ENCODE data around the gene COL9A3. TPM values are rescaled to one million over a fixed set of nuclear protein-coding genes. Genes with fewer than 3 reads are reported as not detected.

Gene COL9A3
- total and polyA plus RNA-seq, 11 donors: 0.67 to 6.0 (median 2.0) TPM

GRCh38 chr20:62769346-62770071, 47.3 kb upstream of the COL9A3 start:
- Histone ChIP-seq H3K27me3 (peaks cover 0 to 41% (median 9%) of the 10 kb centered on the region in 9 donors), H3K4me1 (peaks cover 0 to 9% (median 0%) of the 10 kb centered on the region in 12 donors), H3K36me3 (no peaks in the 10 kb centered on the region), H3K27ac (no peak overlapping the region), H3K4me3 (no peak overlapping the region), H3K9me3 (no peaks in the 10 kb centered on the region)
- TF ChIP-seq CTCF (IDR thresholded peaks at IDR 0.05) (no peak), POLR2A (IDR thresholded peaks at IDR 0.05) (no peak)
- ATAC-seq (no peak), DNase-seq (peak in 3 of 5 donors; percentile 10 to 34 (median 17))
- 90 to 97% (median 95%) methylated on average over 6 to 16 of the region's 16 CpGs for WGBS, 4 donors
- intact Hi-C loops (cut with DNase I): loop anchor here in 2 of 10 donors (5.0 kb wide), 2 partner anchors 57 to 87 kb away; no protein-coding TSS in a partner anchor

GRCh38 chr20:62770111-62770910, 46.5 kb upstream of the COL9A3 start:
- Histone ChIP-seq H3K4me3 (no peak overlapping the region), H3K36me3 (no peaks in the 10 kb centered on the region), H3K9me3 (no peaks in the 10 kb centered on the region), H3K27me3 (peaks cover 0 to 33% (median 7%) of the 10 kb centered on the region in 9 donors), H3K27ac (no peak overlapping the region), H3K4me1 (peaks cover 0 to 9% (median 0%) of the 10 kb centered on the region in 12 donors)
- DNase-seq: peak in 3 of 5 donors; percentile 12 to 39 (median 15)
- WGBS, 4 donors: 93 to 95% (median 95%) methylated on average over 20 of the region's 20 CpGs
- intact Hi-C loops (cut with DNase I): loop anchor here in 2 of 10 donors (5.0 kb wide), 2 partner anchors 58 to 88 kb away; no protein-coding TSS in a partner anchor
- TF ChIP-seq CTCF (IDR thresholded peaks at IDR 0.05) (no peak), POLR2A (IDR thresholded peaks at IDR 0.05) (no peak)
- ATAC-seq: no peak

GRCh38 chr20:62770916-62771315, 45.9 kb upstream of the COL9A3 start:
- H3K9me3 ChIP-seq: no peaks in the 10 kb centered on the region
- peaks cover 0 to 27% (median 3%) of the 10 kb centered on the region in 9 donors for H3K27me3 ChIP-seq
- peak in 3 of 5 donors; percentile 9 to 44 (median 12) for DNase-seq
- H3K36me3 ChIP-seq: no peaks in the 10 kb centered on the region
- H3K4me3 ChIP-seq: no peak overlapping the region
- H3K4me1 ChIP-seq: peaks cover 0 to 9% (median 0%) of the 10 kb centered on the region in 12 donors
- intact Hi-C loops (cut with DNase I): loop anchor here in 2 of 10 donors (5.0 kb wide), 2 partner anchors 59 to 89 kb away; no protein-coding TSS in a partner anchor
- no peak for ATAC-seq
- WGBS, 4 donors: 86 to 93% (median 93%) methylated on average over 9 to 14 of the region's 14 CpGs
- no peak for TF ChIP-seq POLR2A (IDR thresholded peaks at IDR 0.05)
- TF ChIP-seq CTCF (IDR thresholded peaks at IDR 0.05): no peak
- H3K27ac ChIP-seq: no peak overlapping the region
